NCI-H2196 treated with DMSO at 0.1 percent for 48 hours (cell line): Measurements from ENCODE around the gene TRIM3.

Experiments used
- DNase-seq: peaks from one replicate; lab custom pipeline; 2025; ENCODE audit not compliant: unreplicated experiment; lab: John Stamatoyannopoulos, UW

TRIM3 gene

GRCh38 chr11:6404342-6405051, 69.2 kb downstream of the TRIM3 start:
- no peak for DNase-seq

- no peak for DNase-seq
Observed at GRCh38 chr11:6403539-6403938, 70.2 kb downstream of the TRIM3 start.

- no peak for DNase-seq
Observed at GRCh38 chr11:6402561-6402981, 71.2 kb downstream of the TRIM3 start.

GRCh38 chr11:6402061-6402470, 71.7 kb downstream of the TRIM3 start:
- no peak for DNase-seq

GRCh38 chr11:6401464-6401863, 72.3 kb downstream of the TRIM3 start:
- no peak for DNase-seq

GRCh38 chr11:6400431-6401345, 73.1 kb downstream of the TRIM3 start:
- DNase-seq = no peak
